MCF 10A (cell line): ENCODE measurements around the gene NAALADL1. TPM values are rescaled to one million over a fixed set of nuclear protein-coding genes. Genes with fewer than 3 reads are reported as not detected.

Experiments used
- BruUV-seq: library from RNA; stranded (reverse); fragments of 400-500 nt; replicated peaks from 2 replicates; lab custom pipeline; 2021; lab: Mats Ljungman, UMichigan
- CTCF ChIA-PET: fragments of 300-600 bp; sonication (Branson Sonifier 250); formaldehyde crosslinking; extraction: SDS; loops from one replicate; lab custom pipeline; 2021; ENCODE audit warnings: antibody characterized with exemption, inconsistent platforms; lab: Yijun Ruan, JAX
- POLR2A ChIA-PET: fragments of 300-600, 350-650 bp; sonication (Branson Sonifier 250); formaldehyde crosslinking; extraction: SDS; loops from one replicate; lab custom pipeline; 2020; ENCODE audit warnings: antibody characterized with exemption, inconsistent platforms; lab: Yijun Ruan, JAX
- DNase-seq: peaks from one replicate; pipeline ENCODE4 v3.0.0-alpha.2; 2018; ENCODE audit not compliant: unreplicated experiment
- H3K27ac Mint-ChIP-seq: one replicate; pipeline ENCODE4 v1.8.0; 2022; ENCODE audit warnings: mild to moderate bottlenecking, low read depth, mixed read lengths; ENCODE audit not compliant: unreplicated experiment
- H3K27me3 Mint-ChIP-seq: one replicate; pipeline ENCODE4 v1.8.0; 2022; ENCODE audit warnings: mixed read lengths; ENCODE audit not compliant: insufficient read depth, unreplicated experiment
- H3K36me3 Mint-ChIP-seq: one replicate; pipeline ENCODE4 v1.8.0; 2022; ENCODE audit warnings: mild to moderate bottlenecking, moderate library complexity, mixed read lengths; ENCODE audit not compliant: insufficient read depth, unreplicated experiment
- H3K4me1 Mint-ChIP-seq: one replicate; pipeline ENCODE4 v1.8.0; 2022; ENCODE audit warnings: mixed read lengths; ENCODE audit not compliant: insufficient read depth, unreplicated experiment
- H3K4me3 Mint-ChIP-seq: one replicate; pipeline ENCODE4 v1.8.0; 2022; ENCODE audit warnings: mild to moderate bottlenecking, moderate library complexity, mixed read lengths; ENCODE audit not compliant: unreplicated experiment
- H3K9me3 Mint-ChIP-seq: one replicate; pipeline ENCODE4 v1.8.0; 2022; ENCODE audit warnings: mixed read lengths; ENCODE audit not compliant: unreplicated experiment
- CTCF ChIP-seq: fragments of 200-600 bp; IDR thresholded peaks from one replicate; pipeline ENCODE4 v1.8.0; 2022; ENCODE audit warnings: antibody characterized with exemption, mild to moderate bottlenecking; ENCODE audit not compliant: unreplicated experiment
- intact Hi-C: fragments of 100-400 bp; cut with micrococcal nuclease; formaldehyde crosslinking; loops from 2 replicates; pipeline ENCODE4 v1.14.1; 2022
- total RNA-seq: library from RNA; stranded (reverse); gene quantifications from 2 replicates; pipeline ENCODE4 v1.2.3, GENCODE V29; 2022

NAALADL1 gene
- total RNA-seq, 1 experiment from 2014 or later = not detected

- DNase-seq = no peak
- ChIA-PET CTCF (no interaction called here), POLR2A (no interaction called here)
- intact Hi-C loops = no loop called here
- H3K9me3 Mint-ChIP-seq = no peaks in the 10 kb centered on the region
- no peak overlapping the region for H3K27ac Mint-ChIP-seq
- no peaks in the 10 kb centered on the region for H3K27me3 Mint-ChIP-seq
- peaks cover 4% of the 10 kb centered on the region for H3K4me1 Mint-ChIP-seq
- H3K36me3 Mint-ChIP-seq = no peaks in the 10 kb centered on the region
- TF ChIP-seq CTCF = no peak
- H3K4me3 Mint-ChIP-seq = no peak overlapping the region
- BruUV-seq = no TSS peak
Observed at GRCh38 chr11:65059523-65059922, 1.2 kb upstream of the NAALADL1 start.

GRCh38 chr11:65058012-65058411 lies 341 bp downstream of the NAALADL1 start:
- no peaks in the 10 kb centered on the region for H3K9me3 Mint-ChIP-seq
- no TSS peak for BruUV-seq
- H3K36me3 Mint-ChIP-seq = no peaks in the 10 kb centered on the region
- ChIA-PET POLR2A (no interaction called here), CTCF (interaction anchor here (0.6 to 1.2 kb wide), 2 partner anchors 17 to 23 kb away, joined by 3 read pairs; no protein-coding TSS in a partner anchor)
- no peak for DNase-seq
- H3K27ac Mint-ChIP-seq = no peak overlapping the region
- intact Hi-C loops = no loop called here
- no peak for TF ChIP-seq CTCF
- no peaks in the 10 kb centered on the region for H3K4me1 Mint-ChIP-seq
- no peak overlapping the region for H3K4me3 Mint-ChIP-seq
- H3K27me3 Mint-ChIP-seq = no peaks in the 10 kb centered on the region

- H3K9me3 Mint-ChIP-seq = no peaks in the 10 kb centered on the region
- POLR2A ChIA-PET = no interaction called here
- intact Hi-C loops = no loop called here
Observed at GRCh38 chr11:65057526-65057925, 827 bp downstream of the NAALADL1 start.

GRCh38 chr11:65056999-65057398 lies 1.4 kb downstream of the NAALADL1 start:
- CTCF ChIA-PET = interaction anchor here (0.7 kb wide), 1 partner anchor 53 kb away, joined by 3 read pairs; no protein-coding TSS in a partner anchor
- no peak for TF ChIP-seq CTCF

More at GRCh38 chr11:65057526-65057925, 827 bp downstream of the NAALADL1 start:
- CTCF ChIA-PET = interaction anchor here (0.6 to 1.2 kb wide), 3 partner anchors 17 to 53 kb away, joined by 3 read pairs; no protein-coding TSS in a partner anchor
- H3K27ac Mint-ChIP-seq = no peak overlapping the region
- H3K4me1 Mint-ChIP-seq = no peaks in the 10 kb centered on the region
- H3K27me3 Mint-ChIP-seq = no peaks in the 10 kb centered on the region
- H3K36me3 Mint-ChIP-seq = no peaks in the 10 kb centered on the region
- DNase-seq = no peak
- H3K4me3 Mint-ChIP-seq = no peak overlapping the region
- no peak for TF ChIP-seq CTCF
- BruUV-seq = no TSS peak

More at GRCh38 chr11:65056999-65057398, 1.4 kb downstream of the NAALADL1 start:
- H3K4me3 Mint-ChIP-seq = no peak overlapping the region
- DNase-seq = no peak
- no TSS peak for BruUV-seq
- POLR2A ChIA-PET = no interaction called here
- no peaks in the 10 kb centered on the region for H3K36me3 Mint-ChIP-seq
- H3K27me3 Mint-ChIP-seq = no peaks in the 10 kb centered on the region
- H3K27ac Mint-ChIP-seq = no peak overlapping the region
- H3K4me1 Mint-ChIP-seq = no peaks in the 10 kb centered on the region
- H3K9me3 Mint-ChIP-seq = no peaks in the 10 kb centered on the region
- intact Hi-C loops = no loop called here
